Smooth muscle cell (in vitro differentiated cells): ENCODE measurements around the gene WDR74. TPM values are rescaled to one million over a fixed set of nuclear protein-coding genes. Genes with fewer than 3 reads are reported as not detected.

Source experiments
- DNase-seq: peaks from one replicate; lab custom pipeline; 2025; ENCODE audit not compliant: unreplicated experiment; lab: John Stamatoyannopoulos, UW
- H2AFZ ChIP-seq: fragments of 200-600 bp; sonication (generic); 2 replicates; pipeline ENCODE4 v1.6.0; 2016; ENCODE audit warnings: antibody characterized with exemption, low read depth, mild to moderate bottlenecking
- H3F3A ChIP-seq: fragments of 200-600 bp; sonication (generic); 2 replicates; pipeline ENCODE4 v1.6.0; 2017; ENCODE audit warnings: antibody characterized with exemption, low read depth
- H3K27ac ChIP-seq: fragments of 200-600 bp; sonication (generic); 2 replicates; pipeline ENCODE4 v1.5.1; 2016; ENCODE audit warnings: low read depth, mild to moderate bottlenecking
- H3K27me3 ChIP-seq: fragments of 200-600 bp; sonication (generic); 2 replicates; pipeline ENCODE4 v1.6.1; 2016; ENCODE audit warnings: low read depth, mild to moderate bottlenecking
- H3K36me3 ChIP-seq: fragments of 200-600 bp; sonication (generic); 2 replicates; pipeline ENCODE4 v1.5.1; 2016; ENCODE audit warnings: low read depth
- H3K4me1 ChIP-seq: fragments of 200-600 bp; sonication (generic); 2 replicates; pipeline ENCODE4 v1.5.1; 2016; ENCODE audit warnings: low read depth
- H3K4me2 ChIP-seq: fragments of 200-600 bp; sonication (generic); 2 replicates; pipeline ENCODE4 v1.6.0; 2016; ENCODE audit warnings: mild to moderate bottlenecking
- H3K4me3 ChIP-seq: fragments of 200-600 bp; sonication (generic); 2 replicates; pipeline ENCODE4 v1.5.1; 2016; ENCODE audit warnings: mild to moderate bottlenecking
- H3K79me2 ChIP-seq: fragments of 200-600 bp; sonication (generic); 2 replicates; pipeline ENCODE4 v1.6.0; 2016; ENCODE audit warnings: low read depth, mild to moderate bottlenecking
- H3K9ac ChIP-seq: fragments of 200-600 bp; sonication (generic); 2 replicates; pipeline ENCODE4 v1.6.0; 2016; ENCODE audit warnings: low read depth
- H3K9me3 ChIP-seq: fragments of 200-600 bp; sonication (generic); replicated peaks from 2 replicates; pipeline ENCODE4 v1.5.1; 2016; ENCODE audit warnings: low read depth
- H4K20me1 ChIP-seq: fragments of 200-600 bp; sonication (generic); 2 replicates; pipeline ENCODE4 v1.6.0; 2016; ENCODE audit warnings: low read depth
- WGBS: methylation state at CpG from one replicate; pipeline ENCODE4 v1.1.7; 2016; ENCODE audit warnings: low lambda C conversion rate; 5-methylcytosine and 5-hydroxymethylcytosine counted together
- polyA plus RNA-seq: library from polyadenylated mRNA; unstranded; fragments of >200 nt; fragmentation: Nextera tagmentation; extraction: Ambion mirVana; gene quantifications from 2 replicates; pipeline ENCODE4 v1.2.1, GENCODE V29; 2016
- total RNA-seq: library from RNA; depleted of rRNA; stranded (reverse); fragments of >200 nt; gene quantifications from 2 replicates; pipeline ENCODE4 v1.2.3, GENCODE V29; 2014
- TF ChIP-seq, protein P1 (sequence below): fragments of 200-600 bp; sonication (generic); IDR thresholded peaks from 2 replicates; pipeline ENCODE4 v1.5.1; 2017; ENCODE audit warnings: borderline replicate concordance, mild to moderate bottlenecking, antibody characterized with exemption; ENCODE audit not compliant: insufficient read depth, poor library complexity, severe bottlenecking

Gene WDR74
- total and polyA plus RNA-seq, 2 experiments from 2014 or later = 36.6 to 46.1 TPM

GRCh38 chr11:62880231-62880802, 40.9 kb upstream of the WDR74 start:
- 5% methylated on average over 14 of the region's 16 CpGs for WGBS
- Histone ChIP-seq H3K9me3 (no peaks in the 10 kb centered on the region), H3F3A (peaks cover 39% of the 10 kb centered on the region), H3K4me3 (peak overlapping the region; percentile 81), H3K27me3 (no peaks in the 10 kb centered on the region), H3K79me2 (peaks cover 47% of the 10 kb centered on the region), H2AFZ (peak overlapping the region; percentile 40), H4K20me1 (peaks cover 29% of the 10 kb centered on the region), H3K9ac (peak overlapping the region; percentile 99), H3K4me2 (peak overlapping the region; percentile 86), H3K4me1 (peaks cover 28% of the 10 kb centered on the region), H3K36me3 (peaks cover 3% of the 10 kb centered on the region), H3K27ac (peak overlapping the region; percentile 100)
- TF ChIP-seq, protein P1, sequence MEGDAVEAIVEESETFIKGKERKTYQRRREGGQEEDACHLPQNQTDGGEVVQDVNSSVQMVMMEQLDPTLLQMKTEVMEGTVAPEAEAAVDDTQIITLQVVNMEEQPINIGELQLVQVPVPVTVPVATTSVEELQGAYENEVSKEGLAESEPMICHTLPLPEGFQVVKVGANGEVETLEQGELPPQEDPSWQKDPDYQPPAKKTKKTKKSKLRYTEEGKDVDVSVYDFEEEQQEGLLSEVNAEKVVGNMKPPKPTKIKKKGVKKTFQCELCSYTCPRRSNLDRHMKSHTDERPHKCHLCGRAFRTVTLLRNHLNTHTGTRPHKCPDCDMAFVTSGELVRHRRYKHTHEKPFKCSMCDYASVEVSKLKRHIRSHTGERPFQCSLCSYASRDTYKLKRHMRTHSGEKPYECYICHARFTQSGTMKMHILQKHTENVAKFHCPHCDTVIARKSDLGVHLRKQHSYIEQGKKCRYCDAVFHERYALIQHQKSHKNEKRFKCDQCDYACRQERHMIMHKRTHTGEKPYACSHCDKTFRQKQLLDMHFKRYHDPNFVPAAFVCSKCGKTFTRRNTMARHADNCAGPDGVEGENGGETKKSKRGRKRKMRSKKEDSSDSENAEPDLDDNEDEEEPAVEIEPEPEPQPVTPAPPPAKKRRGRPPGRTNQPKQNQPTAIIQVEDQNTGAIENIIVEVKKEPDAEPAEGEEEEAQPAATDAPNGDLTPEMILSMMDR = no peak
- DNase-seq = peak; percentile 67

- peak overlapping the region; percentile 100 for H3K27ac ChIP-seq
- peaks cover 20% of the 10 kb centered on the region for H4K20me1 ChIP-seq
- TF ChIP-seq, protein P1 = no peak
- H3F3A ChIP-seq = peaks cover 32% of the 10 kb centered on the region
- no peak overlapping the region for H2AFZ ChIP-seq
- peaks cover 28% of the 10 kb centered on the region for H3K4me1 ChIP-seq
- H3K27me3 ChIP-seq = no peaks in the 10 kb centered on the region
- WGBS = 85% methylated on average over 7 of the region's 7 CpGs
- no peaks in the 10 kb centered on the region for H3K9me3 ChIP-seq
- no peak for DNase-seq
- H3K79me2 ChIP-seq = peaks cover 39% of the 10 kb centered on the region
- H3K36me3 ChIP-seq = no peaks in the 10 kb centered on the region
- peak overlapping the region; percentile 81 for H3K4me3 ChIP-seq
- H3K4me2 ChIP-seq = peak overlapping the region; percentile 86
- peak overlapping the region; percentile 99 for H3K9ac ChIP-seq
Measured at GRCh38 chr11:62879235-62879978, 40.0 kb upstream of the WDR74 start.

DNA sequence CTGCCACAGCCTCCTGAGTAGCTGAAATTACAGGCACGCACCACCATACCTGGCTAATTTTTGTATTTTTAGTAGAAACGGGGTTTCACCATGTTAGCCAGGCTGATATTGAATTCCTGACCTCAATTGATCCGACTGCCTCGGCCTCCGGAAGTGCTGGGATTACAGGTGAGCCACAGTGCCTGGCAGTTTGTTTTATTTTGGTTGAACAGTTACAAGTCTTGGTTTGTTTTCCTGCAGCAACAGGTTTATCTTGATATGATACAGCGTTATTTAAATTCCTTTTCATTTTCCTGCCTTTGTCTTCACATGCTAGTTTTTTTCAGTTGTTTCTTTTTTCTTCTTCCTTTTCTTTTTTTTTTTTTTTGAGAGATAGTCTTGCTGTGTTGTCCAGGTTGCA, 37.3 kb upstream of the WDR74 start:
- Histone ChIP-seq H3K36me3 (no peaks in the 10 kb centered on the region), H3F3A (peaks cover 11% of the 10 kb centered on the region), H3K4me2 (no peak overlapping the region), H3K9me3 (no peaks in the 10 kb centered on the region), H3K4me3 (no peak overlapping the region), H3K27me3 (no peaks in the 10 kb centered on the region), H3K9ac (no peak overlapping the region), H3K4me1 (peaks cover 9% of the 10 kb centered on the region), H3K27ac (no peak overlapping the region), H3K79me2 (peaks cover 12% of the 10 kb centered on the region), H4K20me1 (no peaks in the 10 kb centered on the region), H2AFZ (no peak overlapping the region)
- no peak for DNase-seq
- TF ChIP-seq, protein P1 = no peak
- WGBS = 94% methylated on average over 6 of the region's 6 CpGs
